H9 (cell line): ENCODE results near the gene INCENP. TPM values are rescaled to one million over a fixed set of nuclear protein-coding genes. Genes with fewer than 3 reads are reported as not detected.

Experiments
- DNase-seq: peaks from one replicate; pipeline ENCODE4 v3.0.0-alpha.2; 2017
- H2AFZ ChIP-seq: one replicate; pipeline ENCODE4 v1.6.1; 2013; ENCODE audit warnings: mild to moderate bottlenecking, low read length, control low read depth, moderate library complexity
- H2AK5ac ChIP-seq: 2 replicates; pipeline ENCODE4 v1.6.1; 2013; ENCODE audit warnings: low read length, control low read depth, mixed read lengths; ENCODE audit not compliant: insufficient read length
- H2BK120ac ChIP-seq: one replicate; pipeline ENCODE4 v1.6.1; 2013; ENCODE audit warnings: low read depth, mild to moderate bottlenecking, low read length, control low read depth, inconsistent platforms; ENCODE audit not compliant: poor library complexity, severe bottlenecking
- H2BK12ac ChIP-seq: 2 replicates; pipeline ENCODE4 v1.6.1; 2013; ENCODE audit warnings: low read length, control low read depth, mixed read lengths, low read depth; ENCODE audit not compliant: insufficient read length
- H2BK15ac ChIP-seq: 2 replicates; pipeline ENCODE4 v1.6.1; 2013; ENCODE audit warnings: low read depth, low read length, control low read depth
- H2BK20ac ChIP-seq: one replicate; pipeline ENCODE4 v1.6.1; 2013; ENCODE audit warnings: low read depth, mild to moderate bottlenecking, low read length, control low read depth, inconsistent platforms; ENCODE audit not compliant: poor library complexity, severe bottlenecking
- H2BK5ac ChIP-seq: 2 replicates; pipeline ENCODE4 v1.6.1; 2013; ENCODE audit warnings: low read length, control low read depth, mixed read lengths; ENCODE audit not compliant: insufficient read length
- H3K14ac ChIP-seq: 2 replicates; pipeline ENCODE4 v1.6.1; 2013; ENCODE audit warnings: low read length, control low read depth; ENCODE audit not compliant: insufficient read depth
- H3K18ac ChIP-seq: 2 replicates; pipeline ENCODE4 v1.6.1; 2013; ENCODE audit warnings: low read depth, mild to moderate bottlenecking, mixed read lengths, low read length, control low read depth; ENCODE audit not compliant: insufficient read length
- H3K23ac ChIP-seq: 2 replicates; pipeline ENCODE4 v1.6.1; 2013; ENCODE audit warnings: low read length, control low read depth, mixed read lengths, low read depth; ENCODE audit not compliant: insufficient read length
- H3K23me2 ChIP-seq: 2 replicates; pipeline ENCODE4 v1.6.1; 2013; ENCODE audit warnings: low read depth, mild to moderate bottlenecking, mixed read lengths, low read length, control low read depth; ENCODE audit not compliant: insufficient read length, poor library complexity, severe bottlenecking
- H3K27ac ChIP-seq: 2 replicates; pipeline ENCODE4 v1.5.1; 2013; ENCODE audit warnings: low read length, control low read depth, mixed read lengths, low read depth; ENCODE audit not compliant: insufficient read length
- H3K27me3 ChIP-seq: 2 replicates; pipeline ENCODE4 v1.6.1; 2013; ENCODE audit warnings: low read length, control low read depth, inconsistent platforms; ENCODE audit not compliant: insufficient read depth
- H3K4ac ChIP-seq: 2 replicates; pipeline ENCODE4 v1.6.1; 2013; ENCODE audit warnings: low read depth, mild to moderate bottlenecking, control low read depth, inconsistent platforms, low read length, moderate library complexity
- H3K4me1 ChIP-seq: 2 replicates; pipeline ENCODE4 v1.6.1; 2013; ENCODE audit warnings: low read length, control low read depth, inconsistent platforms; ENCODE audit not compliant: insufficient read depth
- H3K4me2 ChIP-seq: 2 replicates; pipeline ENCODE4 v1.6.1; 2013; ENCODE audit warnings: low read length, control low read depth, mixed read lengths; ENCODE audit not compliant: insufficient read length, insufficient read depth
- H3K56ac ChIP-seq: 2 replicates; pipeline ENCODE4 v1.6.1; 2013; ENCODE audit warnings: low read depth, mild to moderate bottlenecking, mixed read lengths, low read length, control low read depth; ENCODE audit not compliant: insufficient read length
- H3K79me1 ChIP-seq: 2 replicates; pipeline ENCODE4 v1.6.1; 2013; ENCODE audit warnings: low read depth, mild to moderate bottlenecking, moderate library complexity, low read length, control low read depth, inconsistent platforms; ENCODE audit not compliant: insufficient read depth, poor library complexity, severe bottlenecking
- H3K79me2 ChIP-seq: 2 replicates; pipeline ENCODE4 v1.6.1; 2013; ENCODE audit warnings: low read length, control low read depth, inconsistent platforms; ENCODE audit not compliant: insufficient read depth
- H3K9ac ChIP-seq: 2 replicates; pipeline ENCODE4 v1.6.1; 2013; ENCODE audit warnings: low read length, control low read depth, mixed read lengths; ENCODE audit not compliant: insufficient read length; ENCODE audit errors: extremely low read depth
- H3K9me3 ChIP-seq: one replicate; pipeline ENCODE4 v1.6.1; 2013; ENCODE audit warnings: low read depth, low read length, inconsistent platforms; ENCODE audit not compliant: control insufficient read depth
- H3T11ph ChIP-seq: one replicate; pipeline ENCODE4 v1.6.1; 2013; ENCODE audit warnings: mild to moderate bottlenecking, low read length, control low read depth, inconsistent platforms
- H4K20me1 ChIP-seq: one replicate; pipeline ENCODE4 v1.6.1; 2013; ENCODE audit not compliant: control insufficient read depth, insufficient read length, insufficient read depth
- H4K5ac ChIP-seq: 2 replicates; pipeline ENCODE4 v1.6.1; 2013; ENCODE audit warnings: low read depth, mild to moderate bottlenecking, mixed read lengths, low read length, control low read depth; ENCODE audit not compliant: insufficient read length
- H4K8ac ChIP-seq: replicated peaks from 2 replicates; pipeline ENCODE4 v1.6.1; 2013; ENCODE audit warnings: low read length, control low read depth, mixed read lengths, low read depth; ENCODE audit not compliant: insufficient read length
- H4K91ac ChIP-seq: 2 replicates; pipeline ENCODE4 v1.6.1; 2013; ENCODE audit warnings: low read depth, mild to moderate bottlenecking, moderate library complexity, mixed read lengths, low read length, control low read depth; ENCODE audit not compliant: insufficient read length
- H3K27ac Mint-ChIP-seq, 3 experiments: 2 replicates in 2 of 3; 3 replicates in 1 of 3; pipeline ENCODE4 v1.8.0; 2020 to 2021; ENCODE audit warnings: mixed read lengths in 3 of 3, mild to moderate bottlenecking in 1 of 3, moderate library complexity in 1 of 3
- H3K27me3 Mint-ChIP-seq: 2 replicates; pipeline ENCODE4 v1.8.0; 2021; ENCODE audit warnings: low read depth, mild to moderate bottlenecking, moderate library complexity, mixed read lengths
- H3K36me3 Mint-ChIP-seq, 3 experiments: 2 replicates in 2 of 3; 3 replicates in 1 of 3; pipeline ENCODE4 v1.8.0; 2020 to 2021; ENCODE audit warnings: low read depth in 3 of 3, mixed read lengths in 3 of 3; ENCODE audit not compliant: insufficient read depth in 1 of 3
- H3K4me1 Mint-ChIP-seq, 2 experiments: 2 replicates each; pipeline ENCODE4 v1.8.0; 2020; ENCODE audit warnings: mixed read lengths in 2 of 2
- H3K4me3 Mint-ChIP-seq, 2 experiments: 2 replicates in 1 of 2; 3 replicates in 1 of 2; pipeline ENCODE4 v1.8.0; 2020 to 2021; ENCODE audit warnings: mild to moderate bottlenecking in 2 of 2, mixed read lengths in 2 of 2, moderate library complexity in 1 of 2
- H3K9me3 Mint-ChIP-seq, 2 experiments: 2 replicates in 1 of 2; 3 replicates in 1 of 2; pipeline ENCODE4 v1.8.0; 2020; ENCODE audit warnings: mild to moderate bottlenecking in 2 of 2, mixed read lengths in 2 of 2, moderate library complexity in 1 of 2
- CTCF ChIP-seq: fragments of 200-600 bp; sonication (generic); conservative IDR thresholded peaks from 3 replicates; pipeline ENCODE4 v1.8.0; 2021; ENCODE audit warnings: antibody characterized with exemption, mild to moderate bottlenecking
- WGBS: extraction: QIAGEN DNeasy Blood & Tissue Kit; methylation state at CpG from one replicate; pipeline ENCODE4 v1.1.7; 2013; ENCODE audit warnings: missing lambda C conversion rate, low lambda C conversion rate, mixed read lengths; ENCODE audit not compliant: insufficient read length; ENCODE audit errors: extremely low coverage; 5-methylcytosine and 5-hydroxymethylcytosine counted together
- total RNA-seq: library from RNA; stranded (reverse); gene quantifications from 2 replicates; pipeline ENCODE4 v1.2.1, GENCODE V29; 2021

The INCENP gene
- total RNA-seq, 1 experiment from 2014 or later = 99.9 TPM

GRCh38 chr11:62143727-62144126, 19.9 kb downstream of the INCENP start:
- Histone ChIP-seq H4K91ac (no peak overlapping the region), H3K27ac (no peak overlapping the region), H3K4me2 (no peak overlapping the region), H2BK15ac (no peak overlapping the region), H3K23ac (no peak overlapping the region), H4K20me1 (no peaks in the 10 kb centered on the region), H3K79me2 (no peaks in the 10 kb centered on the region), H3T11ph (no peak overlapping the region), H4K5ac (no peak overlapping the region), H2BK120ac (no peak overlapping the region), H3K9ac (no peak overlapping the region), H2BK12ac (no peak overlapping the region), H3K79me1 (no peaks in the 10 kb centered on the region), H3K23me2 (no peaks in the 10 kb centered on the region), H4K8ac (no peak overlapping the region), H3K9me3 (no peaks in the 10 kb centered on the region), H3K4ac (no peak overlapping the region), H2AK5ac (no peak overlapping the region), H3K27me3 (no peaks in the 10 kb centered on the region), H3K14ac (no peak overlapping the region), H2BK20ac (no peak overlapping the region), H2BK5ac (no peak overlapping the region), H2AFZ (no peak overlapping the region), H3K4me1 (no peaks in the 10 kb centered on the region), H3K18ac (no peak overlapping the region), H3K56ac (no peak overlapping the region)
- Mint-ChIP-seq H3K36me3 (peaks cover 44 to 91% (median 87%) of the 10 kb centered on the region in 3 experiments), H3K4me1 (no peaks in the 10 kb centered on the region), H3K9me3 (no peaks in the 10 kb centered on the region; a peak in 1 of 5 replicates), H3K4me3 (no peak overlapping the region), H3K27ac (no peak overlapping the region), H3K27me3 (no peaks in the 10 kb centered on the region)
- DNase-seq = peak; percentile 22
- WGBS = no CpG with 5 or more reads among the region's 1 CpG
- TF ChIP-seq CTCF = 0 out of 3 replicates have a peak, but pooled peaks have one; percentile 12
